Forelimb muscle (tissue), 1 donor: ENCODE measurements around the gene DTWD1. TPM values are rescaled to one million over a fixed set of nuclear protein-coding genes. Genes with fewer than 3 reads are reported as not detected.
"Not testable (repeated sequence)": the region's sequence is repeated elsewhere in the genome, so short reads cannot be mapped to it uniquely, and the experiment has no call there.

Source experiments
- DNase-seq: peaks from one replicate; pipeline ENCODE4 v3.0.0-alpha.2; 2013; ENCODE audit warnings: low read depth
- polyA plus RNA-seq: library from polyadenylated mRNA; unstranded; fragments of 120-200 nt; gene quantifications from one replicate; pipeline ENCODE4 v1.2.1, GENCODE V29; 2013; ENCODE audit not compliant: insufficient read length

The DTWD1 gene
- polyA plus RNA-seq, 1 donor: 19.2 TPM

DNA sequence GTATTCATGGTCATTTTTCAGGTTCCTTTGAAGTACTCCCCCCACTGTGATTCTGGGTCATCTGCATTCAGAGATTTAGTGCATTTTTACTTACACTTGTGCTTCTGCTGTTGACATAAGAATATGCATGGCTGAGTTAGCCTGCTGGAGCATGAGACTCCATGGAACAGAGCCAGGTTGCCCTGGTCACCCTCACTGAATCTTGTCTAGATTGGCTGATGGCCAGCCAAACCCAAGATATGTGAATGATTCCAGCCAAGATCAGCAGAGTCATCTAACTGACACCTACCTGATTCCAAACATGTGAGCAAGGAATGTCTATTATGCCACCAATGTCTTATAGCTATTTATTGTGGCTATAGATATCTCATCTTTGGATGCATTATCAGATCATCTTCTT, 25.1 kb downstream of the DTWD1 start:
- DNase-seq: no peak

DNA sequence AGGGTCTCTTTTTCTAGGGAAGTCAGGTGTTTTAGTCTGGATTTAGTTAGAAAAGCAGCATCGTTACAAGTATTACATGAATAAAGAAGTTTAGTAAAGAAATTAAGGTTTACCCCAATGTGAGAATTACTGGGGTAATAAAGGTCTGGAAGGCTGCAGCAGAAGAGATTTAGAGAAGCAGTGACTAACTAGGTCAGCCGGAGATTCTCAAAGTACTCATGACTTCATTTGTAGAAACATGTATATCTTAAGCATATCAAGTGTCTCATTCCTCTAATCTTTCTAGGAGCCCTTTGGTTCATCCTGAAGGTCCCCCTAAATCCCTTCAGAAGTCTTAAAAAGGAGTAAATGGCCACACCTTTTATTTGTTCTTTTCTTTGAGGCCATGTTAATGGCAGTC, 26.0 kb downstream of the DTWD1 start:
- DNase-seq: no peak

DNA sequence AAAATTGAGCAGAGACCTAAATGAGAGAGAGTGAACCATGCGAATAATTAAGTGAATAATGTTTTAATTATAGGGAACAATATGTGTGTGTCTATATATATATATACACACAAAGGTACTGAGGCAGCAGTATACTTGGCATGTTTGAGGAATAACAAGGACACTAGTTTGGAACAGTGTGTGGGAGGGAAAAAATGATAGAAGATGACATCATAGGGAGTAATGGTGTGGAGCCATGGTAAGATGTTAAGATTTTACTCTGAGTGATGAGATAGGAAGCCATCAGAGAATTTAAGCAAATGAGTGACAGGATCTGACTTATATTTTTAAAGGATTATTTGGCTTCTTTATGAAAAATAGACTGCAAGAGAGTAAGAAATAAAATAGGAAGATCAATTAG, 29.1 kb downstream of the DTWD1 start:
- DNase-seq: no peak

DNA sequence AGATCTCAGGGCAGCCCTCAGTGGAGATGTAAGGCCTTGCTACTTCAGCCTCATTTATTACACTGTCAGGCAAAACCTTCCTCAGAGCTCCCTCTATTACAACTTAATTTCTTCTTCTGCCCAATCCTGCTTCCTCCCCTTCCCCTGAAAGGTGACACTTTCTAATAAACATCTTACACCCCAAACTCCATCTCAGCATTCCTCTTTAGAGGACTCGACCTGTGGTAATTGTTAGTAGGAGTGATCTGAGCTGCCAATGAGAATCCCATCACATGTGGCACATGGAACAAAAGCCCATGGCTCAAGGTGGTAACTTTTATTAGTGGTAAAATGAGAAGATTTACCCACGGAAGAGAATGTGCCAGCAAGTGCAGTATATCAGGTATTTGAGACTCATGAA, 29.8 kb downstream of the DTWD1 start:
- DNase-seq: no peak

DNA sequence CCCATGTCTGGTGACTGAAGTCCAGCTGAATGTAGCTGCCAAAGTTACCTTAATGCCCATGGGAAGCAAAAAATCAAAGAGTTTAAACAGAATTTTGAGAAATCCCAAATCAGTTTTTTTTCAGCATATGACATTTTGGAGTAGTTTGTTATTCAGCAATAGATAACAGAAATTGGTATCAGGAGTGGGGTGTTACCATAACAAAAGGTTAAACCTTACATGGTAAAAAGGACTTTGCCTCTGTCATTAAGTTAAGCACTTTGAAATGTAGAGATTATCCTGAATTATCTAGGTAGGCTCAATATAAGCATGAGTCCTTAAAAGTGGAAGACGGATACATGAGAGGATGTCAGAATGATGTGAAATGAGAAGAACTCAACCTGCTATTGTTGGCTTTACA, 32.1 kb downstream of the DTWD1 start:
- no peak for DNase-seq

DNA sequence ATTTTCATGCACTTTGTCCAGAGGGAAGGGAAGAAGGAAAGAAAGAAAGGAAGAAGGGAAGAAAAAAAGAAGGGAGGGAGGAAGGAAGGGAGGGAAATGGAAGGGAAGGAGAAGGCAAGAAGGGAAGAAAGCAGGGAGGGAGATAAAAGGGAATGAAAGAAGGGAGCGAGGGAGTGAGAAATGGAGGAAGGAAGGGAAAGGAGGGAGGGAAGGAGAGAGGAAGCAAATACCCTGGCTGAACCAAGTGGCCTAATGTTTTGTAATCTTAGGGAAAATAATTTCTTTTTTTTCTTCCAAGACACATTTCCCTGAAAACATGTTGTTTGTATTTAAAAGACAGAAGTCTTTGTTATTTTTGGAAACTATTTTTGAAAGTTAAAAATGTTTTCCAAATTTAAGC, 35.9 kb downstream of the DTWD1 start:
- no peak for DNase-seq

DNA sequence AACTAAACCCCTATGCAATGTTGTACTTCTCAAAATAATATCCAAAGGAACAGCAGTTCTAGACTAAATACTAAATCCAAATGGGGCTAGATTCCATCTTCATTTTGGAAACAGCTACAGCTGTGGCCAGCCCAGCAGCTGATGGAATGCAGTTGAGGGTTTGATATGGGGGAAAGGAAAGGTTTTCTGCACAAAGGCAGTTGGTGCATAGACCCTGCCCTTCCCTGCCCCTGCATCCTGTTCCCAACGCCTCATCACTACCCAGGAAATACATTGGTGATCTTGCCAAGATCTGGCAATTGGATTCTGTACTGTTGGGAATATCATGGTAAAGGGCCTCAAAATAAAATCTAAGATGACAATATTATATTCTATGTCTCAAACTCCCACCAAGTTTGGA, 43.9 kb downstream of the DTWD1 start:
- DNase-seq: no peak

DNA sequence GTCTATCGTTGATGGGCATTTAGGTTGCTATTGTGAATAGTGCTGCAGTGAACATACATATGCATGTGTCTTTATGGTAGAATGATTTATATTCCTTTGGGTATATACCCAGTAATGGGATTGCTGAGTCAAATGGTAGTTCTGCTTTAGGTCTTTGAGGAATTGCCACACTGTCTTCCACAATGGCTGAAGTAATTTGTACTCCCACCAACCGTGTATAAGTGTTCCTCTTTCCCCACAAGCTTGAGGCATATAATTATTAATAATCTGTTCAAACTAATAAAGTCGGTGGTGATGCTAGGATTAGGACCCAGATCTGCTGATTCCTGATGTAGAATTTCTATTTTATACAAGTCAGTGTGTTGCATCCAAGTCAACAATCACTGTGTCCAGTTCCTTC, 45.6 kb downstream of the DTWD1 start:
- DNase-seq: not testable (repeated sequence)

DNA sequence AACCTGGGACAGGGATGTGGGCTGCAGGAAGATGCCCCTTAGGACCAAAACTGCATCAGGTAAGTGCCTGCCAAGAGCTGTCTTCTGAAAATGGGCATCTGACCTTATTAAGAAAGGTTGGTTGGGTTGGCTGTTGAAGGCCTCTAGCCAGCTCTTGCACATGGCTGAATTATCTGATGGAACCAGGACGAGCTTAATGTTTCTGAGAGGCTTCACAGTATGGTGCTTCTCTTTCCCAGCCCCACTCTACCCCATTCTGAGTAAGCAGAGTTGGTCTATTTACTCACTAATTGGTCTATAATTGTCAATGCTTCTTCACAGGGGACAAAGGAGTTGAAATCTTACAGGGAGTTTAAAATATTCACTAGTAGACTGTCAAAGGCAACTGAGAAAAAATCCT, 48.4 kb downstream of the DTWD1 start:
- DNase-seq: no peak

DNA sequence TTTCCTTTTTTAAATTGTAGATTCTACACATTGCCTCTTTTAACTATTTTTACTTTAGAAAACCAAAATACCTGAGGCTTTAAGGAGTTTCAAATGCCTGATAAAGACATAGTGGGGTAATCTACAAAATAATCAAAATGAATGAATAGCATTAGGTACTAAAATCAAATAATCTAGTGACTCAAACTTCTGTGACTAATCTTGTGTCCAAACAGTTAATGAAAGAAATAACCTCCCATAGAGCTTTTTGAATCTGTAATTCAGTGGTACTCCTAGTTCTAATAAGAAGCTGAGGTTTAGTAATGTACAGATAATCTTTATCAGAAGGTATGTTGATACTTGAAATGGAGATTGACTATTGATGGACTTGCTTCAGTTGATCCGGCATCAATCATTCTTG, 53.0 kb downstream of the DTWD1 start:
- no peak for DNase-seq

DNA sequence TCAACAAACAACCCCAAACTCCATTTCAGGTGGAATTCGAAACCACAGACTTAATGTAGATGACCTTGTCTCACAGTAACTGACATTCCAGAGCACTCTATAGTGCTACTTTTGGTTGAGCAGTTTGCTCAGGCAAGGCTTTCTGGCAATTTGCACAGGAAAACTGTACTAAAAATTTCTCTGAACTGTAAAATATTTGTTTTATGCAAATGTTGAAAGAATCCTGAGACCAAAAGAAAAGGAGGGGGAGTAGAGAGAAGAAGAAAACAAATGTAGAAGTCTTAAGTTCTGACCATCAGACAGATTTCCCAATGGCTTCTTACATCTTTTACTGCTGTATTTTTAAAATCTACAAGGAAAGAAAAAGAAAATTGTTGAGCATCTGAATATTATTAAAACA, 53.5 kb downstream of the DTWD1 start:
- DNase-seq: peak; percentile 2

DNA sequence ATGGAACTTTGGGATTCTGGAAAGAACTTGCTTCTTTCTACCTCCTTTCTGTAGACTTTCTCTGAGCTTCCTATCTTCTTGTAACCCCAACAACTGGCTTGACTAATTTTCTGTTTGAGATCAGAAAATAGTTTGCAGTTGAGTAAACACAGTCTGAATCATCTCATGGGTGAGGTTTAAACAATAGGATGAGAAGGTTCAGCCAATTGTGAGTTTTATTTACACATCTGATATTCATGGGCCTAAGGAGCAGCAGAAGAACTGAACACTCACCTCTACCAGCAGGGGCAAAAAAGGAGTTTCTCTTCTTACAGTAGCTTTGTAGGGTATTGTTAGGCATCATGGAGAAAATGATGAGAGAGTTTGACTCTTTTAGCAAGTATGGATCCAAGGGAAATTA, 54.2 kb downstream of the DTWD1 start:
- no peak for DNase-seq

DNA sequence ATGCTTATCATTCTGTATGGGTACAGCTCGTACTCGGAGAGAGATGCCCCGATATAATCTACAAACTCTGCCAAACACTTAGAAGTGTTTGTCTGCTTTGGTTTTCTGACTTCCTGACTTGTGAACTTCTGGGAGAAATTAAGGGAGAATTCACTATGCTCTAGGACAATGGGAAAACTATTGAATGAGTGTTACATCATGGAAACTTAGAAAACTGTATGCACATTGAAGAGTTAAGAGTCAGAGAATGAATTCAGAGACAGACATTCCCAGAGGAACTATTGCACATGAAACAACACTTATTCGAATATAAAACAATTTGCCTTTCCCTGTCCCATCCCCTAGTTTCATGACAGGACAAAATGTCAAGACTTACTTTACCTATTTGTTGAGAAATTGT, 57.8 kb downstream of the DTWD1 start:
- DNase-seq: no peak

DNA sequence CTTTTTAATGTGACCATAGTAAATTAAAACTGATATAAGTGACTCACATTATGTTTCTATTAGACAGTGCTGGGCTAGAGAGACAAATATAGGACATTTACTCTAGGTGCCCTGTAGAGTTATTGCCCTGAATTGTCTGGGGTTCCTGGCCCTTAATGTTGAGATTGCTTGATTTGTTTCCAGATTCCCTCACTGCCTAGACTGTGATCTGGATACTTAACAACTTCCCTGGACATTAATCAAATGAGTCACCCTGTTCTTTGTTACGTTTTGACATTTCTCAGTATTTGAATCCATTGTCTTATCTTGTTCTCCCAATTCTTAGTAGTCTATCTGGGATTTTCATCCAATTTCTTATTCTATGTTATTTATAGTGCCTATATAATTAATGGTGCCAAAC, 65.8 kb downstream of the DTWD1 start:
- no peak for DNase-seq

DNA sequence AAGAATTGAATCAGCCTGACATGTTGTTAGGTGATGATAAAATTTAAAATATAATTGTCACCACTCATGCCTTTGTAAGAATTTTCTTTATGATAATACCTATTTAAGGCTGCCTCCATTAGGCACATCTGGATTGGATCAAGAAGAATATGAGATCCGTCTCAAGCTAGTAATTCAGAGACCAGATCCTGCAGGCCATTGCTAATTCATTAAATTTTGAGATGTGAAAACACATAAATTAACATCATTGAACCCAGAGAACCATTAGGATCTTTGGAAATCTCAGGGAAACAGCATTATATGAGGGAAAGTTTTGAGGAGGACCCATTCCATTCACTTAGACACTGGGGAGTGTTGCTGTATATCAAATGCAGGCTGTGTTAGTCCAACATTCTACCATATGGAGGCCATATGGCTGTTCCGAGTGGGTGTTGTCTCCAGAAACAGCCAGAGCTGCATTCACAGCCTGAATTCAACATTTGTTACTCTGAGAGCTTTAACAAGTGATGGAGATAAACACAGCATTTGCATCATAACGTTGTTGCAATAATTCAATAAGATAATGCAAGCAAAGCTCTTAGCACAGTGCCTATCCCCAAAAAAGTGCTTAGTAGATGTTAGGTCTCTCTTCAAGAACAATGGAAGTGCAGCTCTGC, 67.4 kb downstream of the DTWD1 start:
- no peak for DNase-seq

DNA sequence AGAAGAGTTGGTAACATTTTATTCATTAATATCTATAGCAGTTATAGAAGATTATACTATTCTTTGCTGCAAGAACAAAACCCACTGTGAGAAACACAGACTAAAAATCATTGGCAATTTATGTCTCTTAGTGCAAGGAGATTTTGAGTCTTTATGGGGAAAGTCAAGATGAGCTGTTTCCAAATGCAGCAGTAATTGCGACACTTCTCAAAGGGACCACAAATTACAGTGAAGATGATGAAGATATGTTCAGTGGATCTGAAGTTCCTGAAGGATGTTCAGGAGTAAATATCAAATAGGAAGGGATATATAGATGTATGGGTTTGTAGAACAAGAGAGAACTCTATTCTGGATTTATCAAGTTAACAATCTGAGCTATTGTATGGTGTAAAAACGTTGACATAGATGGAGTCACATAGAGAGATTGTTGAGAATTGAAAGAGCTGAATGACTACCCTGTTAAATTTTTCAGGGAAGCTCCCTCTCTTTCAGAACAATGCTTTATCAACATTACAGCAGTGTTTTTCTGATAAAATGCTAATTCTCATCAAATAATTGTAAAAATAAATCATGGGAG, 71.8 kb downstream of the DTWD1 start:
- DNase-seq: no peak

DNA sequence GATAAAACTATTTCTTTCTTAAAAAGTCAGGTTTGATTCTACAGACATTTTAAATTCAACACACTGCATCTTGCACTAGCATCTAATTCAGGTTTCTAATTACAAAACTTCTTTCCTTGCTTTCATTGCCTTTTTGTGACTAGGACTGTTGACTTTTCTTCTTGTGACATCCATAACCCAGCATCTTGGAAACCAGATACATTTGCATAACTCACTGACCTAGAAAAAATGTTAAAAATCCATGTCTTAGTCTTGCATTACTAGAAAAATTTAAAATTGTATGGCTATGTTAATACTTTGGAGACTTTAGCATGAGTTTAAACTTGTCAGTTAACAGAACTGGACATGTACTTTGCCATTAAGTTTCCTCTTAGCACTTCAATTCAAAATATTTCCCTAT, 72.7 kb downstream of the DTWD1 start:
- no peak for DNase-seq

DNA sequence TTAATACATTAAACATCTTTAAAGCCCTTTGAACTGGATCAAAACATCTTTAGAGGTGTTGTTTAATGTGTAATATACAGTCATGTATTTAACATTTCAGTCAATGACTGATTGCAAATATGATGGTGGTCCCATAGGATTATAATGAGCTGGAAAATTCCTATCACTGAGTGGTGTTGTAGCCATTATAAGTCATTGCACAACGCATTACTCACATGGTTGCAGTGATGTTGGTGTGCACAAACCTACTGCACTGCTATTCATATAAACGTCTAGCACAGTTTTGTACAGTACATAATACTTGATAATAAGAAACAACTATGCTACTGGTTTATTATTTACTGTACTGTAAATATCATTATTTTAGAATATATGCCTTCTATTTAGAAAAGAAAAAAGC, 75.6 kb downstream of the DTWD1 start:
- no peak for DNase-seq

DNA sequence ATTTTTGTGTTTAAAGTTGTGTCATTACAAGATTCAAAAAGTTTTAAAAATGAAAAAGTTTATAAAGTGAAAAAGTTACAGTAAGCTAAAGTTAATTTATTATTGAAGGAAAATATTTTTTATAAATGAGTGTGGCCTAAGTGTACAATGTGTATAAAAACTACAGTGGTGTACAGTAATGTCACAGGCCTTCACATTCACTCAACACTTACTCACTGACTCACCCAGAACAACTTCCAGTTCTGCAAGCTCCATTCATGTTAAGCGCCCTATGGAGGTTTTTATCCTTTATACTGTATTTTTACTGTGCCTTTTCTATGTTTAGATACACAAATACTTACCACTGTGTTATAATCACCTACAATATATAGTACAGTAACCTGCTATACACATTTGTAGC, 76.3 kb downstream of the DTWD1 start:
- DNase-seq: no peak

DNA sequence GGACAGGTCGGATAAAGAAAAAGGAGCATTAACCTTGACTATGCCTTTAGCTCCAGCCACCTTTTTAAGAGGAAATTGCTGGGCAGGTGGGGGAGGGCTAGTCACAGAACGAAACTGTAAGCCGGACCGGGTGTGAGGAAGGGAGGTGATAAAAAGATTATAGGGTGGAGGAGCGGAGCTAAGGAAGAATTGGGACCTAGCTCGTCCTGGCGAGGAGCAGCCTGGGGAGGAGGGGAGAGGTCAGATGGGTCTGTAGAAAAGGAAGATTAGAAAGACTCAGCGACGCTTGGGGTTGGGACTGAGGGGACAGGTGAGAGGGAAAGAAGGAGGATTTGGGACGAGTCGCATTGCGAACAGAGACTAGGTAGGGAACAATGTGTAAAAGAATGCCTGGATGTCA, 82.1 kb downstream of the DTWD1 start:
- DNase-seq: not testable (repeated sequence)
